Lung (tissue), 12 donors: ENCODE measurements around the gene GPR179. TPM values are rescaled to one million over a fixed set of nuclear protein-coding genes. Genes with fewer than 3 reads are reported as not detected.

Experiments
- ATAC-seq: fragments of 200-7000 bp; cut with Tn5 transposase; one replicate; pipeline ENCODE4 v1.9.1; 2020; ENCODE audit warnings: moderate number of reproducible peaks; ENCODE audit not compliant: insufficient read depth, low FRiP score
- DNase-seq, 3 donors: peaks; one replicate each; pipeline ENCODE4 v3.0.0-alpha.2; 2013 to 2017
- H3K27ac ChIP-seq, 2 donors: one replicate each; pipeline ENCODE4 v1.5.1; 2013; ENCODE audit warnings: mild to moderate bottlenecking in 2 of 2, moderate library complexity in 2 of 2, control low read depth in 1 of 2, inconsistent platforms in 1 of 2, low read depth in 1 of 2, low read length in 1 of 2
- H3K27me3 ChIP-seq, 3 donors: one replicate each; pipeline ENCODE4 v1.5.1; 2013; ENCODE audit warnings: low read length in 2 of 3; ENCODE audit not compliant: control insufficient read depth in 3 of 3, insufficient read depth in 3 of 3
- H3K36me3 ChIP-seq, 4 donors: one replicate each; pipeline ENCODE4 v1.5.1; 2013; ENCODE audit warnings: low read length in 4 of 4, mild to moderate bottlenecking in 1 of 4, moderate library complexity in 1 of 4; ENCODE audit not compliant: control insufficient read depth in 4 of 4, insufficient read depth in 4 of 4
- H3K4me1 ChIP-seq, 5 donors: one replicate each; pipeline ENCODE4 v1.5.1; 2013; ENCODE audit warnings: low read length in 5 of 5, mild to moderate bottlenecking in 2 of 5, moderate library complexity in 1 of 5; ENCODE audit not compliant: control insufficient read depth in 5 of 5, insufficient read depth in 5 of 5
- H3K4me3 ChIP-seq: one replicate; pipeline ENCODE4 v1.5.1; 2013; ENCODE audit warnings: mild to moderate bottlenecking, control low read depth, moderate library complexity
- H3K9ac ChIP-seq, 2 donors: one replicate each; pipeline ENCODE4 v1.5.1; 2013; ENCODE audit warnings: low read length in 2 of 2, control low read depth in 1 of 2; ENCODE audit not compliant: insufficient read depth in 1 of 2
- H3K9me3 ChIP-seq, 4 donors: one replicate each; pipeline ENCODE4 v1.5.1; 2013; ENCODE audit warnings: low read length in 3 of 4, mild to moderate bottlenecking in 1 of 4, moderate library complexity in 1 of 4; ENCODE audit not compliant: control insufficient read depth in 4 of 4, insufficient read depth in 3 of 4
- WGBS, 2 donors: extraction: QIAGEN DNeasy Blood & Tissue Kit; methylation state at CpG; one replicate each; pipeline ENCODE4 v1.1.7; 2013; 5-methylcytosine and 5-hydroxymethylcytosine counted together
- polyA plus RNA-seq, 2 donors: library from polyadenylated mRNA; stranded (reverse); fragments of 200-250 nt; gene quantifications; one replicate each; pipeline ENCODE4 v1.2.1, GENCODE V29; 2013
- total RNA-seq, 2 donors: library from RNA; depleted of rRNA in 1 of 2; stranded (reverse); fragments of >200 nt in 1 of 2; gene quantifications; one replicate each; pipeline ENCODE4 v1.2.1, GENCODE V29; 2014 to 2021
- TF ChIP-seq, protein P1 (sequence below): IDR thresholded peaks from 2 replicates; pipeline ENCODE4 v1.5.1; 2012; ENCODE audit warnings: mild to moderate bottlenecking; ENCODE audit errors: control extremely low read depth, extremely low read depth
- donor health status: control.
- donor health status: control.
- donor health status: Bipolar disorder and iron deficiency.
- donor health status: healthy.
- donor health status: DM: yes; HTN: yes; CAD: no.

Gene GPR179
- total and polyA plus RNA-seq, 4 donors, result 0.03 to 0.31 (median 0.11) TPM

GRCh38 chr17:38334480-38335364 is 9.0 kb downstream of the GPR179 start:
- Histone ChIP-seq H3K36me3 (no peaks in the 10 kb centered on the region), H3K27me3 (no peaks in the 10 kb centered on the region), H3K27ac (no peak overlapping the region), H3K4me3 (no peak overlapping the region), H3K9me3 (no peaks in the 10 kb centered on the region), H3K9ac (no peak overlapping the region), H3K4me1 (no peaks in the 10 kb centered on the region)
- DNase-seq (no peak), ATAC-seq (no peak)
- TF ChIP-seq, protein P1, sequence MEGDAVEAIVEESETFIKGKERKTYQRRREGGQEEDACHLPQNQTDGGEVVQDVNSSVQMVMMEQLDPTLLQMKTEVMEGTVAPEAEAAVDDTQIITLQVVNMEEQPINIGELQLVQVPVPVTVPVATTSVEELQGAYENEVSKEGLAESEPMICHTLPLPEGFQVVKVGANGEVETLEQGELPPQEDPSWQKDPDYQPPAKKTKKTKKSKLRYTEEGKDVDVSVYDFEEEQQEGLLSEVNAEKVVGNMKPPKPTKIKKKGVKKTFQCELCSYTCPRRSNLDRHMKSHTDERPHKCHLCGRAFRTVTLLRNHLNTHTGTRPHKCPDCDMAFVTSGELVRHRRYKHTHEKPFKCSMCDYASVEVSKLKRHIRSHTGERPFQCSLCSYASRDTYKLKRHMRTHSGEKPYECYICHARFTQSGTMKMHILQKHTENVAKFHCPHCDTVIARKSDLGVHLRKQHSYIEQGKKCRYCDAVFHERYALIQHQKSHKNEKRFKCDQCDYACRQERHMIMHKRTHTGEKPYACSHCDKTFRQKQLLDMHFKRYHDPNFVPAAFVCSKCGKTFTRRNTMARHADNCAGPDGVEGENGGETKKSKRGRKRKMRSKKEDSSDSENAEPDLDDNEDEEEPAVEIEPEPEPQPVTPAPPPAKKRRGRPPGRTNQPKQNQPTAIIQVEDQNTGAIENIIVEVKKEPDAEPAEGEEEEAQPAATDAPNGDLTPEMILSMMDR, result no peak
- 89 to 90% methylated on average over 29 to 30 of the region's 30 CpGs for WGBS, 2 donors

- H3K27ac ChIP-seq, result no peak overlapping the region
- peak in 1 of 3 donors; percentile 30 for DNase-seq
Observed at GRCh38 chr17:38333635-38334295, 10.0 kb downstream of the GPR179 start.

DNA sequence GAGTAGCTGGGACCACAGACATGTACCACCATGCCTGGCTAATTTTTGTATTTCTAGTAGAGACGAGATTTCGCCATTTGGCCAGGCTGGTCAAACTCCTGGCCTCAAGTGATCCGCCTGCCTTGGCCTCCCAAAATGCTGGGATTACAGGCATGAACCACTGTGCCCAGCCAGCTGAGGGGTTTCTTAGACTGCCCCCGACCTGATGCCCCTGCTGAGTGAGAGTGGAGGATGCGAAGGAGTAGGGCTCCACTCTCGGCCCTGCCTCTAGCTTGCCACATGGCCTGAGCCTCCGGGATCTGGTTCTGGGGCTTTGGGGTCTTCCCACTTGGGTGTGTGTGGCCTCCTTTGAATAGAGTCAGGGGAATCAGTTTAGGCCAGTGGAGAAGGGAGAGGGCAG is 11.0 kb downstream of the GPR179 start:
- no peaks in the 10 kb centered on the region for H3K9me3 ChIP-seq
- H3K27me3 ChIP-seq, result no peaks in the 10 kb centered on the region
- no peaks in the 10 kb centered on the region for H3K4me1 ChIP-seq
- ATAC-seq (no peak), DNase-seq (no peak)
- 90 to 95% methylated on average over 7 of the region's 7 CpGs for WGBS, 2 donors
- TF ChIP-seq, protein P1, result no peak
- no peak overlapping the region for H3K4me3 ChIP-seq
- H3K9ac ChIP-seq, result no peak overlapping the region
- no peaks in the 10 kb centered on the region for H3K36me3 ChIP-seq
- no peak overlapping the region for H3K27ac ChIP-seq

More at GRCh38 chr17:38333635-38334295, 10.0 kb downstream of the GPR179 start:
- Histone ChIP-seq H3K4me1 (no peaks in the 10 kb centered on the region), H3K36me3 (no peaks in the 10 kb centered on the region), H3K4me3 (no peak overlapping the region), H3K27me3 (no peaks in the 10 kb centered on the region), H3K9me3 (no peaks in the 10 kb centered on the region), H3K9ac (no peak overlapping the region)
- WGBS, 2 donors, result 52 to 60% methylated on average over 12 of the region's 12 CpGs
- TF ChIP-seq, protein P1, result no peak
- ATAC-seq, result no peak
